Tibial nerve (tissue), 4 donors: ENCODE data around the gene RPS13. TPM values are rescaled to one million over a fixed set of nuclear protein-coding genes. Genes with fewer than 3 reads are reported as not detected.
"Not testable (repeated sequence)": the region's sequence is repeated elsewhere in the genome, so short reads cannot be mapped to it uniquely, and the experiment has no call there.

Experiments used
- DNase-seq, 2 donors: peaks; one replicate each; pipeline ENCODE4 v3.0.0-alpha.2; 2019; ENCODE audit warnings: low spot score in 2 of 2
- H3K27ac ChIP-seq, 4 donors: fragments of 200-600 bp; sonication (generic) in 3 of 4; one replicate each; pipeline ENCODE4 v1.5.1; 2017 to 2019; ENCODE audit warnings: mild to moderate bottlenecking in 1 of 4
- H3K27me3 ChIP-seq, 2 donors: fragments of 200-600 bp; sonication (generic) in 1 of 2; one replicate each; pipeline versions ENCODE4 v1.5.1 to v1.6.0; 2017 to 2019
- H3K36me3 ChIP-seq, 3 donors: fragments of 200-600 bp; sonication (generic); one replicate each; pipeline ENCODE4 v1.5.1; 2018 to 2019
- H3K4me1 ChIP-seq, 4 donors: fragments of 200-600 bp; sonication (generic) in 3 of 4; one replicate each; pipeline ENCODE4 v1.5.1; 2017 to 2019
- H3K4me3 ChIP-seq, 4 donors: fragments of 200-600 bp; sonication (generic) in 3 of 4; one replicate each; pipeline ENCODE4 v1.5.1; 2017 to 2019; ENCODE audit warnings: mild to moderate bottlenecking in 1 of 4, moderate library complexity in 1 of 4
- H3K9me3 ChIP-seq, 4 donors: fragments of 200-600 bp; sonication (generic) in 3 of 4; one replicate each; pipeline ENCODE4 v1.5.1; 2017 to 2019
- CTCF ChIP-seq, 5 experiments: fragments of 200-600 bp in 3 of 5; fragments of 450-650 bp in 2 of 5; sonication (generic) in 3 of 5; IDR thresholded peaks; one replicate each; pipeline ENCODE4 v1.5.1; 2016 to 2019; ENCODE audit warnings: antibody characterized with exemption in 5 of 5, mild to moderate bottlenecking in 3 of 5, moderate library complexity in 2 of 5
- EP300 ChIP-seq, 2 donors: sonication (generic); formaldehyde crosslinking; IDR thresholded peaks; one replicate each; pipeline ENCODE4 v1.6.1; 2017; ENCODE audit warnings: antibody characterized with exemption in 2 of 2, mild to moderate bottlenecking in 1 of 2
- POLR2A ChIP-seq, 2 donors: fragments of 450-650 bp; IDR thresholded peaks; one replicate each; pipeline ENCODE4 v1.6.1; 2017; ENCODE audit warnings: antibody characterized with exemption in 2 of 2, mild to moderate bottlenecking in 2 of 2, moderate library complexity in 2 of 2
- WGBS, 2 donors: methylation state at CpG; one replicate each; pipeline ENCODE4 v1.1.5; 2018; 5-methylcytosine and 5-hydroxymethylcytosine counted together
- total RNA-seq, 4 donors: library from RNA; depleted of rRNA; stranded (reverse); fragments of >200 nt; gene quantifications; one replicate each; pipeline ENCODE4 v1.1.0, GENCODE V29; 2016

Gene RPS13
- 1,000 to 10,000 TPM; 1,083 to 1,911 (median 1,362) TPM for total RNA-seq

DNA sequence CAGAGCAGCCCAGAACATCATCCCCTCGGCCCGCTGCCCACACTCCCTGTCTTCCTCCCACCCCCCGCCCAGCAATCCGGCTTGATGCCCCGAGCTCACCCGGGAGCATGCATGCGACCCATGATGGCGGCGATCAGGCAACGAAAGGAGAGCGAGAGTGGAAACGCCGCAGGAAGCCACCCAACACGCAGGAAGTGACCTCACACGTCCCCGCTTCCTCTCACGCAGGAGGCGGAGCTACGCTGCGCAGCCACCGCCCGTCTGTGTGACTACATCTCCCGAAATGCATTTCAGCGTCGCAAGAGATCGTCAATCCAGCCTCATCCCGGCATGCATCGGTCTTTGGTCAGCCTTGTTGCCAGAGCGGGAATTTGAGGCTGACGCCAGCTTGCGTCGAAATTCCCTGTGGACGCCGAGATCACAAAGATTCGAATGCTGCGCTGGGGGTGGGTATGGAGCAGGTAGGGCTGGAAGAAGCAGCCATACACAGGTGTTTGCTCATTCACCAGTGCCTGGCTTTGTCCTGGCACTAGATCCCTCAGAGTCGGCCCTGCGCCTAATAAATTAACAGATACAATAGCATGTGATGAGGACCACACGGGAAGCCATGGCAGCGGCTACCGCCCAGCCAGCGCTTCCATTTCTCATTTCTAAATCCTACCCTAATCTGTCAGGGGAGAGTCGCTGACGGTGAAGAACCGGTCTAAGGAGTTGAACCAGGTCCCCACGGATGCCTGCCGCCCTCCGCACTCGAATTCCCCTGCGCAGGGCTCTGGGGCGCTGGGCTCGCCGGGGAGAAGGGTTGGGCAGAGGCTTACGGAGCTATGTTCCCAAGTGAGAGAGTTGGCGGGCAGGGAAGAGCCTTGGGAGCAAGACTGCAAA, at the start of gene RPS13:
TSS of gene RPS13 (minus strand) at position 148 of the 882 bp plus-strand sequence. CDS start at position 122, 26 bp downstream.
- H3K36me3 ChIP-seq: peaks cover 4 to 24% (median 16%) of the 10 kb centered on the region in 3 donors
- H3K27ac ChIP-seq: peak within 1 kb of the TSS; percentile 90 to 98 (median 94)
- TF ChIP-seq POLR2A (IDR thresholded peaks at IDR 0.05) (peak; percentile 71 to 80), EP300 (IDR thresholded peaks at IDR 0.05) (peak; percentile 95 to 98), CTCF (IDR thresholded peaks at IDR 0.05) (no peak)
- H3K4me3 ChIP-seq: peak within 1 kb of the TSS; percentile 69 to 99 (median 88)
- WGBS, 2 donors: 0 to 1% methylated on average over 31 to 47 of the region's 55 CpGs
- DNase-seq: peak; percentile 91 to 94
- peaks cover 0 to 38% (median 16%) of the 10 kb centered on the region in 4 donors for H3K4me1 ChIP-seq
- H3K9me3 ChIP-seq: no peaks in the 10 kb centered on the region
- H3K27me3 ChIP-seq: no peaks in the 10 kb centered on the region

DNA sequence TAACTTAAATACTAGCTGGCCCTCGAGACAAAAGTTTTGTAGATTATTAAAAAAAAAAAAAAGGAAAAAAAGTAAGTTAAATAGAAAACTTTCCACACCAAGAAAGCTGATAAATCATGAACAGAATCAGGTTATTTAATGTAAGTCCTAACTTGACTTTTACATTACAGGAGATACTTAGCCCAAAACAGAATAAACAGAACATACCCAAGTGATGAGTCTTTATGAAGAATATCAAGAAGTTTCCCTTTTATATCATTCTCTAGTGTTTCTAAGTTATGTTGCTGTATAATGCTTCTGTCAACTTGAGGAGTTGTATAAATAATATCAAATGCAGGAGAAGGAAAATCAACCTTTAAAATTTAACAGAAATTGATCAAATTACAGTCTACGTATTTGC, 44.5 kb upstream of the RPS13 start:
- Histone ChIP-seq H3K27me3 (no peaks in the 10 kb centered on the region), H3K36me3 (peaks cover 0 to 85% (median 5%) of the 10 kb centered on the region in 3 donors), H3K4me1 (no peaks in the 10 kb centered on the region), H3K4me3 (no peak overlapping the region), H3K27ac (no peak overlapping the region), H3K9me3 (no peaks in the 10 kb centered on the region)
- TF ChIP-seq EP300 (IDR thresholded peaks at IDR 0.05) (no peak), CTCF (IDR thresholded peaks at IDR 0.05) (no peak), POLR2A (IDR thresholded peaks at IDR 0.05) (no peak)
- 97 to 98% methylated on average over 2 of the region's 2 CpGs for WGBS, 2 donors
- no peak for DNase-seq

DNA sequence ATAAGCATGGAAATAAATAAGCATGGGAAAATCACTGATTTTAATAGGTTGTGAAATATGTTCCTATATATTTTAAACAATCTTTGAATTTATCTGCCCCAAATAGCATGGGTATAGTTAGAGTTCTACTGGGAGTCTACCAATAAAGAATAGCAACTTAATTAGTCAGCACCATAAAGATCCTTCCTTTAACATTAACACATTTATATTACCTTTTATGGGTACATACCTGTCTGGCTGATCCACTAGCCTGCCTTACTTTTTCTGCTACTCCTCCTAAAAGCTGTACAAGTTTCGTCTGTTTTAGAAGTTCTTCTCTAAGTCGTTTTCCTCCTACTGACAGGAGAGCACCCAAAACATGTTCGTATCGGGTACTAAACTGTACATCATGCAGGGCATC, 39.8 kb upstream of the RPS13 start:
- Histone ChIP-seq H3K27ac (no peak overlapping the region), H3K27me3 (no peaks in the 10 kb centered on the region), H3K4me1 (no peaks in the 10 kb centered on the region), H3K4me3 (no peak overlapping the region), H3K9me3 (no peaks in the 10 kb centered on the region), H3K36me3 (peaks cover 0 to 89% (median 5%) of the 10 kb centered on the region in 3 donors)
- DNase-seq: no peak
- 96 to 99% methylated on average over 4 of the region's 4 CpGs for WGBS, 2 donors
- TF ChIP-seq POLR2A (IDR thresholded peaks at IDR 0.05) (no peak), CTCF (IDR thresholded peaks at IDR 0.05) (no peak), EP300 (IDR thresholded peaks at IDR 0.05) (no peak)

DNA sequence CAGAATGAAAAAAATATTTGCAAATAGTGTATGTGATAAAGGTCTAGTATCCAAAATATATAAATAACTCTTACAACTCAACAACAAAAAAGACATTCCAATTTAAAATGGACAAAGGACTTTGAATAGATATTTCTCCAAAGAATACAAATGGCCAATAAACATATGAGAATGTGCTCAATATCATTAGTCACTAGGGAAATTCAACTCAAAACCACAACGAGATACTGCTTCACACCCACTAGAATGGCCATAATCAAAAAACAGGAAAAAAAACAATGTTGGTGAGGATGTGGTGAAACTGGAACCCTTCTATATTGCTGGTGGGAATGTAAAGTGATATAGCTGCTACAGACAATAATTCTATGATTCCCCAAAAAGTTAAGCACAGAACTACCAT, 38.6 kb upstream of the RPS13 start:
- Histone ChIP-seq H3K27me3 (no peaks in the 10 kb centered on the region), H3K36me3 (peaks cover 0 to 93% (median 2%) of the 10 kb centered on the region in 3 donors), H3K4me3 (no peak overlapping the region), H3K4me1 (no peaks in the 10 kb centered on the region), H3K9me3 (no peaks in the 10 kb centered on the region), H3K27ac (no peak overlapping the region)
- TF ChIP-seq POLR2A (IDR thresholded peaks at IDR 0.05) (no peak), EP300 (IDR thresholded peaks at IDR 0.05) (no peak), CTCF (IDR thresholded peaks at IDR 0.05) (no peak)
- no peak for DNase-seq
- WGBS, 2 donors: 61 to 63% methylated on average over 1 of the region's 1 CpG

GRCh38 chr11:17107745-17108144, 30.3 kb upstream of the RPS13 start:
- WGBS, 2 donors: 76 to 81% methylated on average over 6 of the region's 6 CpGs
- DNase-seq: not testable (repeated sequence)

GRCh38 chr11:17105404-17106040, 28.1 kb upstream of the RPS13 start:
- not testable (repeated sequence) for DNase-seq, H3K9me3 ChIP-seq, H3K4me1 ChIP-seq, H3K4me3 ChIP-seq, H3K27ac ChIP-seq, H3K27me3 ChIP-seq
- H3K36me3 ChIP-seq: peaks cover 0 to 95% (median 6%) of the 10 kb centered on the region in 3 donors
- 90 to 91% methylated on average over 9 of the region's 9 CpGs for WGBS, 2 donors

More at GRCh38 chr11:17107745-17108144, 30.3 kb upstream of the RPS13 start:
- H3K36me3 ChIP-seq: peaks cover 0 to 95% (median 6%) of the 10 kb centered on the region in 3 donors
- not testable (repeated sequence) for H3K4me3 ChIP-seq, H3K27ac ChIP-seq, H3K9me3 ChIP-seq, H3K4me1 ChIP-seq, H3K27me3 ChIP-seq
